ENCODE results near the gene MSMO1. TPM values are rescaled to one million over a fixed set of nuclear protein-coding genes. Genes with fewer than 3 reads are reported as not detected.

MSMO1 gene
- total and polyA plus RNA-seq, 2 donors (not counting 3 experiments of a cell fraction or from before 2014, with no cell fraction given) = 74.3 to 109 TPM

DNA sequence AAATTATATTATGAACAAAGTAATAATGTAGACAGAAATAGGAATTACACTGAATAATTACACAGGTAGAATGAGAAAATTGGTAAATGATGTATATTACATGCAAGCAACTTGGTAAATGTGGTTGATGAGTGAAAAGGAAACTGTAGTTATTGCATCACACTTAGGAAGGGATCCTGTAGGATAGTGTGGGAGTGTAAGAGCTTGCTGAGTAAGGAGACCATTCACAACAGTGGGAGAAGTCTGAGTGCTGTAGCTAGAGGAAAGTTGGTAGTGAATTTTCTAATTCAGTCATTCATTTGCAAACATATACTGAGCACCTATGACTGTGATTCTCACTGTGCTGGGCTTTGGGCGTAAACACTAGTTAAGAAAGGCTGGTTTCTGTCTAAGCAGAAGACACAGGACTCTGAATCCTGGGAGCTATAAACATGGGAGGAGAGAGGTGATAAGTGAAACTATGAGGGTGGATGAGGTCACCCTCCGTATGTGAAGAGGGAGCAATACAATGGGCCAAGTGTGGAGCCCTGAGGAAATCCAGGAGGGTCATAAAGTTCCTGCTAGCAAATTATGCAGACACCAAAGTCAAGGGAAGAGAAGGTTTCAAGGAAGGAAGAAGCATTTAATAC, 37.1 kb downstream of the MSMO1 start:
- H3K79me2 ChIP-seq (ENCODE audit: control insufficient read depth, insufficient read depth, low read length) = no peaks in the 10 kb centered on the region
- intact Hi-C loops (cut with micrococcal nuclease) (no loop called here), dilution Hi-C loops (cut with MboI; ENCODE audit: extremely low pct_ligation_motif_present, low sequenced_read_pairs) (no loop called here)
- H3K4me2 ChIP-seq (ENCODE audit: insufficient read depth, low read length) = no peak overlapping the region
- DNase-seq (ENCODE audit: low read depth, low spot score) (no peak), FAIRE-seq (no peak)
- no peaks in the 10 kb centered on the region for H3K4me1 ChIP-seq (ENCODE audit: control insufficient read depth, extremely low read depth, insufficient read depth, low read length)
- no peaks in the 10 kb centered on the region for H3K9me3 ChIP-seq (replicated peaks; ENCODE audit: control insufficient read depth, insufficient read depth, low read length)
- H3K27ac ChIP-seq (ENCODE audit: insufficient read depth, low read depth, low read length) = no peak overlapping the region
- TF ChIP-seq FOS (IDR thresholded peaks at IDR 0.05; ENCODE audit: borderline replicate concordance, insufficient read depth, low read length) (no peak), EZH2 (IDR thresholded peaks at IDR 0.05; ENCODE audit: borderline replicate concordance, low read depth, low read length, severe bottlenecking) (no peak), GATA2 (IDR thresholded peaks at IDR 0.05; ENCODE audit: insufficient read depth, insufficient read length, low read depth, low read length) (no peak)
- H3K9ac ChIP-seq (replicated peaks; ENCODE audit: extremely low read depth, insufficient read depth, low read length) = no peak overlapping the region
- no TSS peak for BruUV-seq (replicated peaks)
- no peaks in the 10 kb centered on the region for H3K9me1 ChIP-seq (replicated peaks; ENCODE audit: control insufficient read depth, extremely low read depth, insufficient read depth, low read length)
- no peaks in the 10 kb centered on the region for H3K36me3 ChIP-seq (ENCODE audit: control insufficient read depth in 2 of 2, extremely low read depth in 1 of 2, insufficient read depth in 2 of 2, low read length in 2 of 2)
- ChIA-PET CTCF (interaction anchor here (1.2 to 2.2 kb wide), 3 partner anchors 9 to 19 kb away, joined by 3 to 9 read pairs (median 3); no protein-coding TSS in a partner anchor), POLR2A (interaction anchor here (0.6 kb wide), 1 partner anchor 22 kb away, joined by 3 read pairs; no protein-coding TSS in a partner anchor)
- no peak overlapping the region for H2AFZ ChIP-seq (ENCODE audit: low read depth, low read length)
- peaks cover 0 to 10% of the 10 kb centered on the region in 2 experiments for H3K27me3 ChIP-seq (ENCODE audit: control insufficient read depth in 2 of 2, insufficient read depth in 2 of 2, low read length in 2 of 2)
- no peak overlapping the region for H3K4me3 ChIP-seq (replicated peaks in 1 of 3; ENCODE audit: insufficient read depth in 1 of 3, low read depth in 1 of 3, low read length in 3 of 3)
- H4K20me1 ChIP-seq (replicated peaks; ENCODE audit: control insufficient read depth, extremely low read depth, insufficient read depth, low read length) = no peaks in the 10 kb centered on the region

DNA sequence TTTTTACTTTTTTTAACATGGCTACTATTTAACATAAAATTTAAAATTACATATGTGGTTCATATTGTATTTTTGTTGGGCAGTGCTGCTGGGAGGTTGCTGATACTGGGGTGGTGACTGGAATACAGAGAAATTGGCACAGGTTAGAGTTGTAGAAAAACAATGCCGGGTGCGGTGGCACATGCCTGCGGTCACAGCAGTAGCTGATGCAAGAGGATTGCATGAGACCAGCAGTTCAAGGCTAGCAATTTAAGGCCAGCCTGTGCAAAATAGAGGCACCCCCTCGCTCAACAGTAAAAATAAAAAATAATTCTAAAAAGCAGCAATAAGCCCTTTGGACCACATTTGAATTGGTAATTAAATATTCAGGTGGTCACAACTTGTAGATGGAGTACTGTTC, 39.6 kb downstream of the MSMO1 start:
- CTCF ChIA-PET = no interaction called here

More for the DNA sequence above, 39.6 kb downstream of the MSMO1 start:
- Histone ChIP-seq H3K9me1 (replicated peaks; ENCODE audit: control insufficient read depth, extremely low read depth, insufficient read depth, low read length) (no peaks in the 10 kb centered on the region), H3K27me3 (ENCODE audit: control insufficient read depth in 2 of 2, insufficient read depth in 2 of 2, low read length in 2 of 2) (peaks cover 0 to 4% of the 10 kb centered on the region in 2 experiments), H3K36me3 (ENCODE audit: control insufficient read depth in 2 of 2, extremely low read depth in 1 of 2, insufficient read depth in 2 of 2, low read length in 2 of 2) (no peaks in the 10 kb centered on the region), H3K79me2 (ENCODE audit: control insufficient read depth, insufficient read depth, low read length) (no peaks in the 10 kb centered on the region), H3K4me1 (ENCODE audit: control insufficient read depth, extremely low read depth, insufficient read depth, low read length) (no peaks in the 10 kb centered on the region), H4K20me1 (replicated peaks; ENCODE audit: control insufficient read depth, extremely low read depth, insufficient read depth, low read length) (no peaks in the 10 kb centered on the region), H3K27ac (ENCODE audit: insufficient read depth, low read depth, low read length) (no peak overlapping the region), H3K9me3 (replicated peaks; ENCODE audit: control insufficient read depth, insufficient read depth, low read length) (no peaks in the 10 kb centered on the region), H3K4me3 (replicated peaks in 1 of 3; ENCODE audit: insufficient read depth in 1 of 3, low read depth in 1 of 3, low read length in 3 of 3) (no peak overlapping the region), H3K4me2 (ENCODE audit: insufficient read depth, low read length) (no peak overlapping the region), H3K9ac (replicated peaks; ENCODE audit: extremely low read depth, insufficient read depth, low read length) (no peak overlapping the region), H2AFZ (ENCODE audit: low read depth, low read length) (no peak overlapping the region)
- no TSS peak for BruUV-seq (replicated peaks)
- no peak for FAIRE-seq
- POLR2A ChIA-PET = no interaction called here
- DNase-seq (ENCODE audit: low read depth, low spot score) = no peak
- dilution Hi-C loops (cut with MboI; ENCODE audit: extremely low pct_ligation_motif_present, low sequenced_read_pairs) (no loop called here), intact Hi-C loops (cut with micrococcal nuclease) (no loop called here)
- TF ChIP-seq POLR2A (IDR thresholded peaks at IDR 0.05; ENCODE audit: low read depth, low read length) (no peak), GATA2 (IDR thresholded peaks at IDR 0.05; ENCODE audit: insufficient read depth, insufficient read length, low read depth, low read length) (no peak), POLR2AphosphoS5 (IDR thresholded peaks at IDR 0.05; ENCODE audit: insufficient read depth, low read depth, low read length) (no peak), JUN (IDR thresholded peaks at IDR 0.05; ENCODE audit: borderline replicate concordance, insufficient read depth, insufficient read length, low read depth) (no peak), FOS (IDR thresholded peaks at IDR 0.05; ENCODE audit: borderline replicate concordance, insufficient read depth, low read length) (no peak), CTCF (IDR thresholded peaks at IDR 0.05; ENCODE audit: extremely low read depth in 1 of 2, insufficient read depth in 1 of 2, low read depth in 1 of 2, low read length in 2 of 2) (no peak), EZH2 (IDR thresholded peaks at IDR 0.05; ENCODE audit: borderline replicate concordance, low read depth, low read length, severe bottlenecking) (no peak), MAX (IDR thresholded peaks at IDR 0.05; ENCODE audit: insufficient read depth, insufficient read length) (no peak)

Measured in endothelial cell of umbilical vein (primary cell).